OCI-LY7 (cell line): ENCODE data around the gene AGBL3.

Source experiments
- EZH2phosphoT487 ChIP-seq: fragments of 200-600 bp; sonication (generic); IDR thresholded peaks from 2 replicates; pipeline ENCODE4 v1.6.1; 2018; ENCODE audit warnings: low read depth, borderline replicate concordance, mild to moderate bottlenecking, mixed run types, antibody characterized with exemption, low read length, moderate library complexity, mixed read lengths
- TF ChIP-seq, protein P1 (sequence below): fragments of 200-600 bp; sonication (generic); conservative IDR thresholded peaks from 2 replicates; pipeline ENCODE4 v1.5.1; 2014; ENCODE audit warnings: mild to moderate bottlenecking, antibody characterized with exemption, low read length, moderate library complexity, mixed read lengths

- TF ChIP-seq, protein P1, sequence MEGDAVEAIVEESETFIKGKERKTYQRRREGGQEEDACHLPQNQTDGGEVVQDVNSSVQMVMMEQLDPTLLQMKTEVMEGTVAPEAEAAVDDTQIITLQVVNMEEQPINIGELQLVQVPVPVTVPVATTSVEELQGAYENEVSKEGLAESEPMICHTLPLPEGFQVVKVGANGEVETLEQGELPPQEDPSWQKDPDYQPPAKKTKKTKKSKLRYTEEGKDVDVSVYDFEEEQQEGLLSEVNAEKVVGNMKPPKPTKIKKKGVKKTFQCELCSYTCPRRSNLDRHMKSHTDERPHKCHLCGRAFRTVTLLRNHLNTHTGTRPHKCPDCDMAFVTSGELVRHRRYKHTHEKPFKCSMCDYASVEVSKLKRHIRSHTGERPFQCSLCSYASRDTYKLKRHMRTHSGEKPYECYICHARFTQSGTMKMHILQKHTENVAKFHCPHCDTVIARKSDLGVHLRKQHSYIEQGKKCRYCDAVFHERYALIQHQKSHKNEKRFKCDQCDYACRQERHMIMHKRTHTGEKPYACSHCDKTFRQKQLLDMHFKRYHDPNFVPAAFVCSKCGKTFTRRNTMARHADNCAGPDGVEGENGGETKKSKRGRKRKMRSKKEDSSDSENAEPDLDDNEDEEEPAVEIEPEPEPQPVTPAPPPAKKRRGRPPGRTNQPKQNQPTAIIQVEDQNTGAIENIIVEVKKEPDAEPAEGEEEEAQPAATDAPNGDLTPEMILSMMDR: no peak
- TF ChIP-seq EZH2phosphoT487: no peak
Measured at GRCh38 chr7:134942690-134943466, 43.4 kb upstream of the AGBL3 start.
